Right atrium auricular region (tissue), 2 donors: ENCODE data around the gene MON2. TPM values are rescaled to one million over a fixed set of nuclear protein-coding genes. Genes with fewer than 3 reads are reported as not detected.

ENCODE experiments used
- DNase-seq: peaks from one replicate; pipeline ENCODE4 v3.0.0-alpha.2; 2019; ENCODE audit warnings: low spot score
- H3K27ac ChIP-seq, 2 donors: fragments of 200-600 bp; sonication (generic); 1 replicate in 1 of 2; 2 replicates in 1 of 2; pipeline ENCODE4 v1.5.1; 2016 to 2019
- H3K27me3 ChIP-seq, 2 donors: fragments of 200-600 bp; sonication (generic); one replicate each; pipeline versions ENCODE4 v1.5.1 to v1.6.0; 2017 to 2019
- H3K36me3 ChIP-seq: fragments of 200-600 bp; sonication (generic); one replicate; pipeline ENCODE4 v1.5.1; 2016
- H3K4me1 ChIP-seq, 2 donors: fragments of 200-600 bp; sonication (generic); one replicate each; pipeline versions ENCODE4 v1.5.1 to v1.6.0; 2017 to 2019
- H3K4me3 ChIP-seq, 2 donors: fragments of 200-600 bp; sonication (generic); 1 replicate in 1 of 2; 2 replicates in 1 of 2; pipeline ENCODE4 v1.5.1; 2017 to 2019; ENCODE audit warnings: mild to moderate bottlenecking in 1 of 2, moderate library complexity in 1 of 2
- H3K9me3 ChIP-seq, 2 donors: fragments of 200-600 bp; sonication (generic); one replicate each; pipeline ENCODE4 v1.5.1; 2019
- total RNA-seq, 2 donors: library from RNA; depleted of rRNA; stranded (reverse); fragments of >200 nt; gene quantifications; one replicate each; pipeline ENCODE4 v1.1.0, GENCODE V29; 2016
- TF ChIP-seq, protein P1 (sequence below), 2 donors: fragments of 200-600 bp; sonication (generic); IDR thresholded peaks; one replicate each; pipeline ENCODE4 v1.5.1; 2019; ENCODE audit warnings: antibody characterized with exemption in 2 of 2

The MON2 gene
- total RNA-seq, 2 donors from 2014 or later: 14.3 to 16.5 TPM

DNA sequence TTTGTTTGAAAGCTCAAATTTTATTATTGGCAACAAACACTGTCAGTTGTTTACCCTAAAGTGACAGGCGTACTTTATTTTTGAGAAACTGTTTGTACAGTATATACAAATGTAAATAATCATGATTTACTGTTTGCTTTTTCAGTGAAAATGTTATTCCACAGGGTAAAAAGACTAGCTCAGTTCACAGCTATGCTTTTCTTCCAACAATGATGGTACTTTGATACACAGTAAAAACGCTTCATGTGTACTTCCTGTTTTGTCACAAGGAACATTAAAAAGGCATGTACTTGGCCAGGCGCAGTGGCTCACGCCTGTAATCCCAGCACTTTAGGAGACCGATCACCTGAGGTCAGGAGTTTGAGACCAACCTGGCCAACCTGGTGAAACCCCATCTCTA, 53.7 kb downstream of the MON2 start:
- Histone ChIP-seq H3K4me1 (no peaks in the 10 kb centered on the region), H3K36me3 (no peaks in the 10 kb centered on the region), H3K27ac (no peak overlapping the region), H3K4me3 (no peak overlapping the region), H3K27me3 (no peaks in the 10 kb centered on the region), H3K9me3 (no peaks in the 10 kb centered on the region)
- TF ChIP-seq, protein P1, sequence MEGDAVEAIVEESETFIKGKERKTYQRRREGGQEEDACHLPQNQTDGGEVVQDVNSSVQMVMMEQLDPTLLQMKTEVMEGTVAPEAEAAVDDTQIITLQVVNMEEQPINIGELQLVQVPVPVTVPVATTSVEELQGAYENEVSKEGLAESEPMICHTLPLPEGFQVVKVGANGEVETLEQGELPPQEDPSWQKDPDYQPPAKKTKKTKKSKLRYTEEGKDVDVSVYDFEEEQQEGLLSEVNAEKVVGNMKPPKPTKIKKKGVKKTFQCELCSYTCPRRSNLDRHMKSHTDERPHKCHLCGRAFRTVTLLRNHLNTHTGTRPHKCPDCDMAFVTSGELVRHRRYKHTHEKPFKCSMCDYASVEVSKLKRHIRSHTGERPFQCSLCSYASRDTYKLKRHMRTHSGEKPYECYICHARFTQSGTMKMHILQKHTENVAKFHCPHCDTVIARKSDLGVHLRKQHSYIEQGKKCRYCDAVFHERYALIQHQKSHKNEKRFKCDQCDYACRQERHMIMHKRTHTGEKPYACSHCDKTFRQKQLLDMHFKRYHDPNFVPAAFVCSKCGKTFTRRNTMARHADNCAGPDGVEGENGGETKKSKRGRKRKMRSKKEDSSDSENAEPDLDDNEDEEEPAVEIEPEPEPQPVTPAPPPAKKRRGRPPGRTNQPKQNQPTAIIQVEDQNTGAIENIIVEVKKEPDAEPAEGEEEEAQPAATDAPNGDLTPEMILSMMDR (IDR thresholded peaks at IDR 0.05): no peak
- DNase-seq: no peak

DNA sequence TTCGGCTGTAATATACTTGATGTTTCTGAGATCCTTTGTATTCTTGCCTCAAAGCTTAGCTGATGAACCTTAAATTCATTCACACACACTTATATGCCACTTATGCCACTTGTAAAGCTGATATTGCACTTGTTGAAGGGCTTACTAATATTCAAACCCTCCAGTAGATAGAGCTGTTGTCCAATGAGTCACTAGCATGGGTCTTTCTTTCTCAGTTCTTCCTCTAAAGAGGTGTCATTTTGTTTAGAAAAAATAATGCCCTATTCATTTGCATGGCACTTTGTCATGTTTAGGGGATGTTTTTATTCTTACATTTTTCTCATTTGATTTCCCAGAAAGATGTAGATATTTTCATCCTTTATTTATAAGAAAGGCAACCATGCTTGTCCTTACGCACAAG, 56.4 kb downstream of the MON2 start:
- Histone ChIP-seq H3K9me3 (no peaks in the 10 kb centered on the region), H3K4me1 (no peaks in the 10 kb centered on the region), H3K4me3 (no peak overlapping the region), H3K27me3 (no peaks in the 10 kb centered on the region), H3K27ac (no peak overlapping the region), H3K36me3 (no peaks in the 10 kb centered on the region)
- DNase-seq: no peak
- TF ChIP-seq, protein P1 (IDR thresholded peaks at IDR 0.05): peak in 1 of 2 donors; percentile 29

DNA sequence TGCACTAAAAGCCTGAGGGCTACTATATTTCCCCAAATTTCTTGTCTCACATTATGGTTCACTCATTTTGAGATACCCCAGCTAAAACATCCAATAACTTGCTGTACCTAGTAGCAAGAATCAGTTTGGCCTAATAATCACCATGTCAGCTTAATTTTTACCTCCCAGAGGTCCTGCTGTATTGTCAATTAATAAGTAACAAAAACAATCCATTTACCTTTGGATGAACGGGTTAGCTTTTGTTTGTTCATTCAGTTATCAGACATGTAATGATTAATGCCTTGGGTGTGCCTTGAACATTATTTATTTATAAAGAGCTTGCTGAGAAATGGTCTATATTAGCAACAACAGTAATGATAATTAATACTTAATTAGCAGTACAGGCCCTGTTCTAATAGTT, 57.0 kb downstream of the MON2 start:
- Histone ChIP-seq H3K36me3 (no peaks in the 10 kb centered on the region), H3K9me3 (no peaks in the 10 kb centered on the region), H3K27me3 (no peaks in the 10 kb centered on the region), H3K4me3 (no peak overlapping the region), H3K27ac (no peak overlapping the region), H3K4me1 (no peaks in the 10 kb centered on the region)
- TF ChIP-seq, protein P1 (IDR thresholded peaks at IDR 0.05): no peak
- no peak for DNase-seq

DNA sequence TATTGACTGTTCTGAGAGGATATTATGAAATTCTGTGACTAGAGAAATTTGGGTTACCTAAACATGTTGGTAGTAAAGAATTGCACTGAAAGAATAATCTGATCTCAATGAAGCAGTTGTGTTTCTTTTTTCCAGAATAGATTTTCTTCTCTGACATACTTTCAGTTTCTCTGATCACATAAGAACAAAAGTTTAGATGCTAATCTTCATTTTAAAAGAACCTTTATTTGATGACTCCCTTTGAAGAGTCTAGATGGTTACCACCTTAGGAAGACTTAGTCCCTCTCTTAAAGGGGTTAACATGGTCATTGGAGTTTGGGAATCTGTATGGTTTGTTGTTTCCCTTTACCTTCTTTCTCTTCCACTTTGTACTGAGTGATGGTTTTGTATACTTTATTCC, 58.6 kb downstream of the MON2 start:
- DNase-seq: no peak
- no peak overlapping the region for H3K27ac ChIP-seq
- TF ChIP-seq, protein P1 (IDR thresholded peaks at IDR 0.05): no peak
- no peak overlapping the region for H3K4me3 ChIP-seq
- H3K36me3 ChIP-seq: no peaks in the 10 kb centered on the region
- no peaks in the 10 kb centered on the region for H3K9me3 ChIP-seq
- no peaks in the 10 kb centered on the region for H3K4me1 ChIP-seq
- H3K27me3 ChIP-seq: no peaks in the 10 kb centered on the region

DNA sequence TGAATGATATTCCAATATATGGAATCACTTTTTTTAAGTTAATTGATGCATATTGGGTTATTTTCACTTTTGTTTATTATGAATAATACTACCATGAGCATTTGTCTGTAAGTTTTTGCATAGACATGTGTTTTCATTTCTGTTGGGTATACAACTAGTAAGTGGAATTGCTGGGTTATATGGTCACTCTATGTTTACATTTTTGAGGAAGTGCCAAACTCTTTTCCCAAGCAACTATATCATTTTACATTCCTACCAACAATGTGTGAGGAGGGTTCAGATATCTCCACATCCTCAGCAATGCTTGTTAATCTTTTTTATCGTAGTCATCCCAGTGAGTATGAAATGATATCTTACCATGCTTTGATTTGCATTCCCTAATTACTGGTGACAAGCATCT, 64.0 kb downstream of the MON2 start:
- Histone ChIP-seq H3K9me3 (no peaks in the 10 kb centered on the region), H3K36me3 (peaks cover 12% of the 10 kb centered on the region)

DNA sequence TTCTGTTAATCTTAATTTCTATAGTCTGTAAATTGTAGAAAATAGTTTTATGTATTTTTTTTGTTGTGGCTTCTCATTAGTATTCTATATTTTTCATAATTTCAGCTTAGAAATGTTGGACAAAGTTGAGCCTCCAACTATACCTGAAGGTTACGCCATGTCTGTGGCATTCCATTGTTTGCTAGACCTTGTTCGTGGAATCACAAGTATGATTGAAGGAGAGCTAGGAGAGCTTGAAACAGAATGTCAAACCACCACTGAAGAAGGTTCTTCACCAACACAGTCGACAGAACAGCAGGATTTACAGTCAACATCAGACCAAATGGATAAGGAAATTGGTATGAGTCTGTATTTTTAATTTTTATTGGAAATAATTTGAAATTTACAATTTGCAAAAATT, 65.7 kb downstream of the MON2 start:
- H3K36me3 ChIP-seq: peaks cover 12% of the 10 kb centered on the region
- no peak overlapping the region for H3K27ac ChIP-seq
- peaks cover 0 to 4% of the 10 kb centered on the region in 2 donors for H3K4me1 ChIP-seq
- no peaks in the 10 kb centered on the region for H3K9me3 ChIP-seq
- H3K27me3 ChIP-seq: no peaks in the 10 kb centered on the region
- no peak overlapping the region for H3K4me3 ChIP-seq
- no peak for DNase-seq
- TF ChIP-seq, protein P1 (IDR thresholded peaks at IDR 0.05): no peak

More for the DNA sequence above, 64.0 kb downstream of the MON2 start:
- Histone ChIP-seq H3K27me3 (no peaks in the 10 kb centered on the region), H3K27ac (no peak overlapping the region), H3K4me1 (no peaks in the 10 kb centered on the region), H3K4me3 (no peak overlapping the region)
- TF ChIP-seq, protein P1 (IDR thresholded peaks at IDR 0.05): no peak
- no peak for DNase-seq
